Mesendoderm (in vitro differentiated cells): Measurements from ENCODE around the gene VAV3.

Source experiments
- DNase-seq: peaks from one replicate; pipeline ENCODE4 v3.0.0; 2013
- H2AK5ac ChIP-seq: 2 replicates; pipeline ENCODE4 v1.6.1; 2013; ENCODE audit warnings: low read length, inconsistent platforms
- H2BK120ac ChIP-seq: 2 replicates; pipeline ENCODE4 v1.6.1; 2013; ENCODE audit warnings: low read depth, mild to moderate bottlenecking, low read length, moderate library complexity, mixed read lengths
- H2BK15ac ChIP-seq: replicated peaks from 2 replicates; pipeline ENCODE4 v1.6.1; 2013; ENCODE audit warnings: low read depth, mild to moderate bottlenecking, moderate library complexity
- H2BK5ac ChIP-seq: 2 replicates; pipeline ENCODE4 v1.6.1; 2013; ENCODE audit warnings: low read length, inconsistent platforms
- H3K18ac ChIP-seq: 2 replicates; pipeline ENCODE4 v1.6.1; 2013; ENCODE audit warnings: mild to moderate bottlenecking, low read length, mixed read lengths
- H3K23ac ChIP-seq: one replicate; pipeline ENCODE4 v1.6.1; 2013; ENCODE audit warnings: low read length
- H3K27ac ChIP-seq: 2 replicates; pipeline ENCODE4 v1.5.1; 2013; ENCODE audit warnings: low read depth, mild to moderate bottlenecking, inconsistent platforms, low read length, moderate library complexity
- H3K27me3 ChIP-seq: 2 replicates; pipeline ENCODE4 v1.6.1; 2013; ENCODE audit warnings: low read length, control low read depth, mild to moderate bottlenecking, inconsistent platforms; ENCODE audit not compliant: insufficient read depth, poor library complexity
- H3K36me3 ChIP-seq: 2 replicates; pipeline ENCODE4 v1.6.1; 2013; ENCODE audit warnings: low read length, inconsistent platforms; ENCODE audit not compliant: control insufficient read depth, insufficient read depth
- H3K4ac ChIP-seq: one replicate; pipeline ENCODE4 v1.6.1; 2013; ENCODE audit warnings: low read depth, mild to moderate bottlenecking, low read length, moderate library complexity
- H3K4me1 ChIP-seq: 2 replicates; pipeline ENCODE4 v1.6.1; 2013; ENCODE audit warnings: low read depth, low read length, inconsistent platforms; ENCODE audit not compliant: control insufficient read depth
- H3K4me2 ChIP-seq: 2 replicates; pipeline ENCODE4 v1.6.1; 2013; ENCODE audit warnings: low read length
- H3K4me3 ChIP-seq: 2 replicates; pipeline ENCODE4 v1.5.1; 2013; ENCODE audit warnings: mild to moderate bottlenecking, low read length
- H3K56ac ChIP-seq: one replicate; pipeline ENCODE4 v1.6.1; 2013; ENCODE audit warnings: low read length
- H3K79me1 ChIP-seq: 2 replicates; pipeline ENCODE4 v1.6.1; 2013; ENCODE audit warnings: low read length, inconsistent platforms
- H3K79me2 ChIP-seq: 2 replicates; pipeline ENCODE4 v1.6.1; 2013; ENCODE audit warnings: mild to moderate bottlenecking, low read length; ENCODE audit not compliant: control insufficient read depth, insufficient read depth
- H3K9ac ChIP-seq: 2 replicates; pipeline ENCODE4 v1.6.1; 2013; ENCODE audit warnings: low read length, inconsistent platforms
- H4K5ac ChIP-seq: one replicate; pipeline ENCODE4 v1.6.1; 2013; ENCODE audit warnings: low read length
- H4K8ac ChIP-seq: one replicate; pipeline ENCODE4 v1.6.1; 2013; ENCODE audit warnings: low read depth, mild to moderate bottlenecking, control low read depth, low read length, moderate library complexity
- WGBS: extraction: QIAGEN DNeasy Blood & Tissue Kit; methylation state at CpG from one replicate; pipeline ENCODE4 v1.1.7; 2013; ENCODE audit warnings: low lambda C conversion rate, missing lambda C conversion rate; ENCODE audit not compliant: insufficient coverage; ENCODE audit errors: extremely low coverage; 5-methylcytosine and 5-hydroxymethylcytosine counted together

Gene VAV3

GRCh38 chr1:107877092-107877491 is 87.9 kb downstream of the VAV3 start:
- no peak overlapping the region for H4K5ac ChIP-seq
- no peak overlapping the region for H3K56ac ChIP-seq
- no CpG with 5 or more reads among the region's 2 CpGs for WGBS
- H3K36me3 ChIP-seq, result no peaks in the 10 kb centered on the region
- no peak overlapping the region for H3K27ac ChIP-seq
- no peaks in the 10 kb centered on the region for H3K79me2 ChIP-seq
- no peak for DNase-seq
- H2BK15ac ChIP-seq, result no peak overlapping the region
- no peak overlapping the region for H2BK5ac ChIP-seq
- H3K23ac ChIP-seq, result no peak overlapping the region
- no peak overlapping the region for H4K8ac ChIP-seq
- no peak overlapping the region for H2AK5ac ChIP-seq
- no peak overlapping the region for H3K9ac ChIP-seq
- H3K4ac ChIP-seq, result no peak overlapping the region
- no peak overlapping the region for H2BK120ac ChIP-seq
- H3K27me3 ChIP-seq, result no peaks in the 10 kb centered on the region
- H3K4me1 ChIP-seq, result peaks cover 3% of the 10 kb centered on the region
- no peaks in the 10 kb centered on the region for H3K79me1 ChIP-seq
- no peak overlapping the region for H3K18ac ChIP-seq
- H3K4me2 ChIP-seq, result no peak overlapping the region
- H3K4me3 ChIP-seq, result no peak overlapping the region

- no peak overlapping the region for H3K4me3 ChIP-seq
- H2BK5ac ChIP-seq, result no peak overlapping the region
- H3K27me3 ChIP-seq, result no peaks in the 10 kb centered on the region
- H3K4me1 ChIP-seq, result peaks cover 3% of the 10 kb centered on the region
- H2BK15ac ChIP-seq, result no peak overlapping the region
- no peaks in the 10 kb centered on the region for H3K36me3 ChIP-seq
- H3K56ac ChIP-seq, result no peak overlapping the region
- no peak overlapping the region for H2BK120ac ChIP-seq
- no CpG with 5 or more reads among the region's 1 CpG for WGBS
- no peak overlapping the region for H3K23ac ChIP-seq
- no peaks in the 10 kb centered on the region for H3K79me1 ChIP-seq
- no peak overlapping the region for H4K5ac ChIP-seq
- DNase-seq, result no peak
- H2AK5ac ChIP-seq, result no peak overlapping the region
- H3K18ac ChIP-seq, result no peak overlapping the region
- H3K4me2 ChIP-seq, result no peak overlapping the region
- H3K27ac ChIP-seq, result no peak overlapping the region
- H3K9ac ChIP-seq, result no peak overlapping the region
- H3K4ac ChIP-seq, result no peak overlapping the region
- no peaks in the 10 kb centered on the region for H3K79me2 ChIP-seq
- H4K8ac ChIP-seq, result no peak overlapping the region
Observed at GRCh38 chr1:107875689-107876088, 89.3 kb downstream of the VAV3 start.

GRCh38 chr1:107874221-107874620 is 90.8 kb downstream of the VAV3 start:
- H2BK120ac ChIP-seq, result no peak overlapping the region
- no peak overlapping the region for H3K9ac ChIP-seq
- DNase-seq, result no peak
- no peak overlapping the region for H4K8ac ChIP-seq
- H3K36me3 ChIP-seq, result no peaks in the 10 kb centered on the region
- H3K79me2 ChIP-seq, result no peaks in the 10 kb centered on the region
- no peak overlapping the region for H4K5ac ChIP-seq
- H3K56ac ChIP-seq, result no peak overlapping the region
- no peak overlapping the region for H2BK15ac ChIP-seq
- H2AK5ac ChIP-seq, result no peak overlapping the region
- H3K27me3 ChIP-seq, result no peaks in the 10 kb centered on the region
- H3K23ac ChIP-seq, result no peak overlapping the region
- peaks cover 3% of the 10 kb centered on the region for H3K4me1 ChIP-seq
- H3K4me2 ChIP-seq, result no peak overlapping the region
- H3K27ac ChIP-seq, result no peak overlapping the region
- H3K4me3 ChIP-seq, result no peak overlapping the region
- H3K18ac ChIP-seq, result no peak overlapping the region
- no peak overlapping the region for H3K4ac ChIP-seq
- no CpG with 5 or more reads among the region's 1 CpG for WGBS
- H3K79me1 ChIP-seq, result no peaks in the 10 kb centered on the region
- no peak overlapping the region for H2BK5ac ChIP-seq

- Histone ChIP-seq H3K18ac (no peak overlapping the region), H3K27me3 (no peaks in the 10 kb centered on the region), H3K79me1 (no peaks in the 10 kb centered on the region), H3K23ac (no peak overlapping the region), H2BK15ac (no peak overlapping the region), H4K5ac (no peak overlapping the region), H3K79me2 (no peaks in the 10 kb centered on the region), H2BK120ac (no peak overlapping the region), H3K4me1 (peaks cover 7% of the 10 kb centered on the region), H3K27ac (no peak overlapping the region), H4K8ac (peak overlapping the region; percentile 56), H3K9ac (no peak overlapping the region), H3K56ac (no peak overlapping the region), H2BK5ac (no peak overlapping the region), H3K4me3 (no peak overlapping the region), H2AK5ac (no peak overlapping the region), H3K36me3 (no peaks in the 10 kb centered on the region), H3K4ac (no peak overlapping the region), H3K4me2 (no peak overlapping the region)
- DNase-seq, result no peak
Observed at GRCh38 chr1:107871687-107872395, 93.1 kb downstream of the VAV3 start.

- no peak overlapping the region for H3K18ac ChIP-seq
- DNase-seq, result no peak
- no peak overlapping the region for H2BK5ac ChIP-seq
- no peak overlapping the region for H2BK15ac ChIP-seq
- H2AK5ac ChIP-seq, result no peak overlapping the region
- WGBS, result no CpG with 5 or more reads among the region's 2 CpGs
- H3K27ac ChIP-seq, result no peak overlapping the region
- H2BK120ac ChIP-seq, result no peak overlapping the region
- H3K79me2 ChIP-seq, result no peaks in the 10 kb centered on the region
- H3K23ac ChIP-seq, result no peak overlapping the region
- peaks cover 9% of the 10 kb centered on the region for H3K4me1 ChIP-seq
- no peaks in the 10 kb centered on the region for H3K27me3 ChIP-seq
- H4K8ac ChIP-seq, result no peak overlapping the region
- H3K9ac ChIP-seq, result no peak overlapping the region
- H3K56ac ChIP-seq, result no peak overlapping the region
- H3K36me3 ChIP-seq, result no peaks in the 10 kb centered on the region
- H3K4me3 ChIP-seq, result no peak overlapping the region
- no peak overlapping the region for H3K4me2 ChIP-seq
- H3K4ac ChIP-seq, result no peak overlapping the region
- H4K5ac ChIP-seq, result no peak overlapping the region
- H3K79me1 ChIP-seq, result no peaks in the 10 kb centered on the region
Observed at GRCh38 chr1:107871259-107871658, 93.7 kb downstream of the VAV3 start.

GRCh38 chr1:107870696-107871095 is 94.3 kb downstream of the VAV3 start:
- H3K79me2 ChIP-seq, result no peaks in the 10 kb centered on the region
- H3K18ac ChIP-seq, result no peak overlapping the region
- H4K5ac ChIP-seq, result no peak overlapping the region
- no peak overlapping the region for H3K4me3 ChIP-seq
- H3K56ac ChIP-seq, result no peak overlapping the region
- no peak overlapping the region for H3K4me2 ChIP-seq
- no peak overlapping the region for H2BK120ac ChIP-seq
- no CpG with 5 or more reads among the region's 3 CpGs for WGBS
- H3K27ac ChIP-seq, result no peak overlapping the region
- no peak for DNase-seq
- H2AK5ac ChIP-seq, result no peak overlapping the region
- no peaks in the 10 kb centered on the region for H3K27me3 ChIP-seq
- H4K8ac ChIP-seq, result no peak overlapping the region
- H3K23ac ChIP-seq, result no peak overlapping the region
- no peak overlapping the region for H3K9ac ChIP-seq
- peaks cover 11% of the 10 kb centered on the region for H3K4me1 ChIP-seq
- no peak overlapping the region for H2BK15ac ChIP-seq
- H3K36me3 ChIP-seq, result no peaks in the 10 kb centered on the region
- no peak overlapping the region for H2BK5ac ChIP-seq
- no peaks in the 10 kb centered on the region for H3K79me1 ChIP-seq
- no peak overlapping the region for H3K4ac ChIP-seq
